Endothelial cell of umbilical vein (primary cell): ENCODE data around the gene PAXX. TPM values are rescaled to one million over a fixed set of nuclear protein-coding genes. Genes with fewer than 3 reads are reported as not detected.

Source experiments
- BruUV-seq: library from RNA; stranded (reverse); fragments of 400-500 nt; replicated peaks from 2 replicates; lab custom pipeline; 2021; lab: Mats Ljungman, UMichigan
- CTCF ChIA-PET: fragments of 300-600, 350-600 bp; sonication (Branson Sonifier 250); formaldehyde crosslinking; loops from one replicate; lab custom pipeline; 2021; ENCODE audit warnings: antibody characterized with exemption, inconsistent platforms; lab: Charles Lee
- POLR2A ChIA-PET: fragments of 300-600, 350-600 bp; sonication (Branson Sonifier 250); formaldehyde crosslinking; loops from one replicate; lab custom pipeline; 2021; ENCODE audit warnings: antibody characterized with exemption, inconsistent platforms; lab: Charles Lee
- DNase-seq: peaks from one replicate; pipeline ENCODE4 v3.0.0-alpha.2; 2011; ENCODE audit warnings: low read depth, low spot score
- FAIRE-seq: peaks from 2 replicates; lab custom pipeline; 2011; peaks lifted over from hg19 to GRCh38; lab: Jason Lieb, UNC
- H2AFZ ChIP-seq: 2 replicates; pipeline ENCODE4 v1.6.0; 2012; ENCODE audit warnings: low read depth, low read length, control low read depth, inconsistent platforms
- H3K27ac ChIP-seq: 2 replicates; pipeline ENCODE4 v1.5.1; 2011; ENCODE audit warnings: low read depth, mild to moderate bottlenecking, control low read depth, low read length, moderate library complexity; ENCODE audit not compliant: insufficient read depth
- H3K27me3 ChIP-seq, 2 experiments: 2 replicates each; pipeline versions ENCODE4 v1.6.0 to v1.6.1; 2011; ENCODE audit warnings: low read length in 2 of 2, mixed read lengths in 1 of 2; ENCODE audit not compliant: control insufficient read depth in 2 of 2, insufficient read depth in 2 of 2
- H3K36me3 ChIP-seq, 2 experiments: 2 replicates in 1 of 2; 3 replicates in 1 of 2; pipeline ENCODE4 v1.5.1; 2011; ENCODE audit warnings: low read length in 2 of 2, mild to moderate bottlenecking in 1 of 2, moderate library complexity in 1 of 2; ENCODE audit not compliant: control insufficient read depth in 2 of 2, insufficient read depth in 2 of 2; ENCODE audit errors: extremely low read depth in 1 of 2
- H3K4me1 ChIP-seq: 3 replicates; pipeline ENCODE4 v1.5.1; 2011; ENCODE audit warnings: mild to moderate bottlenecking, low read length; ENCODE audit not compliant: control insufficient read depth, insufficient read depth; ENCODE audit errors: extremely low read depth
- H3K4me2 ChIP-seq: 2 replicates; pipeline ENCODE4 v1.6.1; 2011; ENCODE audit warnings: low read length, control low read depth, mixed read lengths; ENCODE audit not compliant: insufficient read depth
- H3K4me3 ChIP-seq, 3 experiments: fragments of 200-600 bp in 1 of 3; sonication (generic), shearing (Covaris generic) in 1 of 3; replicated peaks in 1 of 3; 2 replicates each; pipeline ENCODE4 v1.5.1; 2011 to 2016; ENCODE audit warnings: control low read depth in 3 of 3, low read length in 3 of 3, mild to moderate bottlenecking in 2 of 3, inconsistent platforms in 1 of 3, low read depth in 1 of 3, moderate library complexity in 1 of 3; ENCODE audit not compliant: insufficient read depth in 1 of 3
- H3K79me2 ChIP-seq: 2 replicates; pipeline ENCODE4 v1.6.0; 2012; ENCODE audit warnings: low read length, inconsistent platforms; ENCODE audit not compliant: control insufficient read depth, insufficient read depth
- H3K9ac ChIP-seq: replicated peaks from 2 replicates; pipeline ENCODE3; 2011; ENCODE audit warnings: low read length, control low read depth; ENCODE audit not compliant: insufficient read depth; ENCODE audit errors: extremely low read depth
- H3K9me1 ChIP-seq: replicated peaks from 3 replicates; pipeline ENCODE4 v1.6.0; 2011; ENCODE audit warnings: mild to moderate bottlenecking, low read length; ENCODE audit not compliant: control insufficient read depth, insufficient read depth; ENCODE audit errors: extremely low read depth
- H3K9me3 ChIP-seq: replicated peaks from 2 replicates; pipeline ENCODE4 v1.5.1; 2012; ENCODE audit warnings: low read length, inconsistent platforms; ENCODE audit not compliant: control insufficient read depth, insufficient read depth
- H4K20me1 ChIP-seq: replicated peaks from 2 replicates; pipeline ENCODE3; 2011; ENCODE audit warnings: mild to moderate bottlenecking, low read length; ENCODE audit not compliant: control insufficient read depth, insufficient read depth; ENCODE audit errors: extremely low read depth
- EZH2 ChIP-seq: IDR thresholded peaks from 2 replicates; pipeline ENCODE4 v1.6.1; 2012; ENCODE audit warnings: borderline replicate concordance, low read depth, mild to moderate bottlenecking, moderate library complexity, low read length, inconsistent platforms; ENCODE audit not compliant: severe bottlenecking
- FOS ChIP-seq: IDR thresholded peaks from 2 replicates; pipeline ENCODE4 v1.6.1; 2011; ENCODE audit warnings: mild to moderate bottlenecking, low read length, moderate library complexity, borderline replicate concordance; ENCODE audit not compliant: insufficient read depth
- GATA2 ChIP-seq: IDR thresholded peaks from 2 replicates; pipeline ENCODE4 v1.7.0; 2011; ENCODE audit warnings: low read depth, mild to moderate bottlenecking, moderate library complexity, mixed read lengths, low read length; ENCODE audit not compliant: insufficient read length, insufficient read depth
- JUN ChIP-seq: IDR thresholded peaks from 2 replicates; pipeline ENCODE4 v1.6.1; 2011; ENCODE audit warnings: borderline replicate concordance, low read depth; ENCODE audit not compliant: insufficient read length, insufficient read depth
- MAX ChIP-seq: IDR thresholded peaks from 2 replicates; pipeline ENCODE4 v1.6.1; 2011; ENCODE audit not compliant: insufficient read depth, insufficient read length
- MYC ChIP-seq: IDR thresholded peaks from one replicate; pipeline ENCODE4 v1.6.1; 2011; ENCODE audit warnings: mild to moderate bottlenecking, low read depth, low read length
- POLR2A ChIP-seq: IDR thresholded peaks from 2 replicates; pipeline ENCODE4 v1.6.1; 2012; ENCODE audit warnings: low read depth, mild to moderate bottlenecking, control low read depth, low read length
- POLR2AphosphoS5 ChIP-seq: IDR thresholded peaks from 2 replicates; pipeline ENCODE4 v1.6.1; 2012; ENCODE audit warnings: low read depth, mild to moderate bottlenecking, control low read depth, low read length, moderate library complexity; ENCODE audit not compliant: insufficient read depth
- dilution Hi-C: fragments of 300-500 bp; cut with MboI; formaldehyde crosslinking; loops from one replicate; pipeline ENCODE4 v1.15.0; 2019; ENCODE audit warnings: low sequenced_read_pairs; ENCODE audit not compliant: extremely low pct_ligation_motif_present
- intact Hi-C: fragments of 100-400 bp; cut with micrococcal nuclease; formaldehyde crosslinking; loops from one replicate; pipeline ENCODE4 v1.10.0; 2022
- polyA plus RNA-seq, 4 experiments: library from polyadenylated mRNA; depleted of rRNA in 3 of 4; stranded (reverse) in 3 of 4; unstranded in 1 of 4; fragments of >200 nt; gene quantifications; 2 replicates each; pipeline versions ENCODE4 v1.2.1 to v1.2.3, GENCODE V29; 2011 to 2012; ENCODE audit warnings: missing spikeins in 1 of 4
- total RNA-seq: library from RNA; stranded (reverse); gene quantifications from 2 replicates; pipeline ENCODE4 v1.2.3, GENCODE V29; 2021
- TF ChIP-seq, protein P1 (sequence below), 2 donors: IDR thresholded peaks; 1 replicate in 1 of 2; 2 replicates in 1 of 2; pipeline ENCODE4 v1.5.1; 2011; ENCODE audit warnings: low read length in 2 of 2, mild to moderate bottlenecking in 2 of 2, moderate library complexity in 2 of 2, control low read depth in 1 of 2, inconsistent platforms in 1 of 2, low read depth in 1 of 2; ENCODE audit not compliant: insufficient read depth in 1 of 2; ENCODE audit errors: extremely low read depth in 1 of 2

PAXX gene
- total and polyA plus RNA-seq, 2 donors (not counting 3 experiments of a cell fraction or from before 2014, with no cell fraction given) = 34.0 to 35.0 TPM

DNA sequence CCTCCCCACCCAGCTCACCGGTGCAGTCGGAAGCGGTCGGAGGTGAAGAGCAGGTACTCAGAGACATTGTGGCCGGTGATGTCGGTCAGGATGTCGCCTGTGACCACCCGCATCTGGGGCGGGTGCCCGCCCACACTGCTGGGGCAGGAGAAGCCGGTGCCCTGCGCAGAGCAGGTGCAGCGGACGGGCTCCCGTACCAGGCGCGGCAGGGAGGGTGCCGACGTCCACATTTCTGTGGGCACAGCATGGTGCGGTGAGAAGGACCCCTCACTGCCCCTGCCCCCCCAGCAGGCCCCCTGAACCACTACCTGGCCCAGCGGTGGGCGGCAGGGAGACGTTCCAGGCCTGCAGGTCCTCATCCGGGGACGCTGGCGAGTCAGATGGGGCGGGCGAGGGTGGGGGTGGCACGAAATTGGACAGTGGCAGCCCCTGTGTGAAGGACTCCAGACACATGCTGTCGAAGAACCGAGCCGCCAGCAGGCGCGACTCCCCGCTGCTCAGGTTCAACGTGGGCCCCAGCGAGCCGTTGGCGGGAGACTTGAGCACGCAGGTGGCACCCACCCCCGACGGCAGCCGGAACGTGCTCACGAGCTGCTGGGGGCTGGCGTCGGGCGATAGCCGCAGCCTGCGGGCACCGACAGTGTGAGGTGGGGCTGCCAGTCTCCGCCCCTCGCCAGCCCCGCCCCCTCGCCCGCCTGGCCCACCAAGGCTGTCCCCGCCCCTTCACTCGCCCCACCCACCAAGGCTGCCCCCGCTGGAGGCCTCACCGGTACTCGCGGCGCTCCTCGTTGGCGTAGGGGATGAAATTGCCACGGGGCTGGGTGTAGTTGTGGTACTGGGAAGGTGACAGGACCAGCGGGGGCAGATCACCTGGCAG lies 20.7 kb downstream of the PAXX start:
- no peak for FAIRE-seq
- dilution Hi-C loops = no loop called here

More for the DNA sequence above, 20.7 kb downstream of the PAXX start:
- no peaks in the 10 kb centered on the region for H3K4me1 ChIP-seq
- CTCF ChIA-PET = interaction anchor here (1.2 to 1.4 kb wide), 1 partner anchor 16 kb away, joined by 3 to 4 read pairs; no protein-coding TSS in a partner anchor
- TF ChIP-seq MYC = no peak
- TF ChIP-seq FOS = no peak
- TF ChIP-seq POLR2A = no peak
- TF ChIP-seq EZH2 = no peak
- TF ChIP-seq, protein P1, sequence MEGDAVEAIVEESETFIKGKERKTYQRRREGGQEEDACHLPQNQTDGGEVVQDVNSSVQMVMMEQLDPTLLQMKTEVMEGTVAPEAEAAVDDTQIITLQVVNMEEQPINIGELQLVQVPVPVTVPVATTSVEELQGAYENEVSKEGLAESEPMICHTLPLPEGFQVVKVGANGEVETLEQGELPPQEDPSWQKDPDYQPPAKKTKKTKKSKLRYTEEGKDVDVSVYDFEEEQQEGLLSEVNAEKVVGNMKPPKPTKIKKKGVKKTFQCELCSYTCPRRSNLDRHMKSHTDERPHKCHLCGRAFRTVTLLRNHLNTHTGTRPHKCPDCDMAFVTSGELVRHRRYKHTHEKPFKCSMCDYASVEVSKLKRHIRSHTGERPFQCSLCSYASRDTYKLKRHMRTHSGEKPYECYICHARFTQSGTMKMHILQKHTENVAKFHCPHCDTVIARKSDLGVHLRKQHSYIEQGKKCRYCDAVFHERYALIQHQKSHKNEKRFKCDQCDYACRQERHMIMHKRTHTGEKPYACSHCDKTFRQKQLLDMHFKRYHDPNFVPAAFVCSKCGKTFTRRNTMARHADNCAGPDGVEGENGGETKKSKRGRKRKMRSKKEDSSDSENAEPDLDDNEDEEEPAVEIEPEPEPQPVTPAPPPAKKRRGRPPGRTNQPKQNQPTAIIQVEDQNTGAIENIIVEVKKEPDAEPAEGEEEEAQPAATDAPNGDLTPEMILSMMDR (IDR thresholded peaks at IDR 0.05; ENCODE audit: extremely low read depth in 1 of 2, insufficient read depth in 1 of 2, low read depth in 1 of 2, low read length in 2 of 2) = no peak
- no peak for TF ChIP-seq MAX
- TF ChIP-seq GATA2 = no peak
- TF ChIP-seq POLR2AphosphoS5 = no peak
- no peak for TF ChIP-seq JUN
- intact Hi-C loops = no loop called here
- BruUV-seq = no TSS peak
- no peak overlapping the region for H3K9ac ChIP-seq
- H3K9me1 ChIP-seq = no peaks in the 10 kb centered on the region
- H3K27ac ChIP-seq = no peak overlapping the region
- no peaks in the 10 kb centered on the region for H3K79me2 ChIP-seq
- DNase-seq = no peak
- no peak overlapping the region for H2AFZ ChIP-seq
- H3K4me3 ChIP-seq = no peak overlapping the region
- no peaks in the 10 kb centered on the region for H3K36me3 ChIP-seq
- no peak overlapping the region for H3K4me2 ChIP-seq
- H3K27me3 ChIP-seq = no peaks in the 10 kb centered on the region
- no peaks in the 10 kb centered on the region for H4K20me1 ChIP-seq
- POLR2A ChIA-PET = no interaction called here
- H3K9me3 ChIP-seq = no peaks in the 10 kb centered on the region
